Measurements from ENCODE around the gene ZSWIM1. TPM values are rescaled to one million over a fixed set of nuclear protein-coding genes. Genes with fewer than 3 reads are reported as not detected.

ZSWIM1 gene
- total RNA-seq, 1 donor from 2014 or later, result 12.0 TPM

GRCh38 chr20:45904583-45905504 lies 23.8 kb downstream of the ZSWIM1 start:
- Mint-ChIP-seq H3K4me1 (no peaks in the 10 kb centered on the region), H3K4me3 (no peak overlapping the region), H3K9me3 (no peaks in the 10 kb centered on the region), H3K27ac (no peak overlapping the region), H3K27me3 (ENCODE audit: low read depth) (no peaks in the 10 kb centered on the region), H3K36me3 (peaks cover 24% of the 10 kb centered on the region)
- no peak for TF ChIP-seq CTCF (IDR thresholded peaks at IDR 0.05; ENCODE audit: unreplicated experiment)
- no peak for DNase-seq (ENCODE audit: low spot score in 2 of 2, unreplicated experiment in 2 of 2)

GRCh38 chr20:45905505-45906079 lies 24.6 kb downstream of the ZSWIM1 start:
- peaks cover 1% of the 10 kb centered on the region for H3K4me1 Mint-ChIP-seq
- no peaks in the 10 kb centered on the region for H3K27me3 Mint-ChIP-seq (ENCODE audit: low read depth)
- DNase-seq (ENCODE audit: low spot score in 2 of 2, unreplicated experiment in 2 of 2), result no peak
- H3K36me3 Mint-ChIP-seq, result peaks cover 25% of the 10 kb centered on the region
- H3K9me3 Mint-ChIP-seq, result no peaks in the 10 kb centered on the region
- no peak overlapping the region for H3K4me3 Mint-ChIP-seq
- no peak for TF ChIP-seq CTCF (IDR thresholded peaks at IDR 0.05; ENCODE audit: unreplicated experiment)
- no peak overlapping the region for H3K27ac Mint-ChIP-seq

GRCh38 chr20:45907219-45907948 lies 26.4 kb downstream of the ZSWIM1 start:
- Mint-ChIP-seq H3K4me3 (no peak overlapping the region), H3K4me1 (peaks cover 7% of the 10 kb centered on the region), H3K27me3 (ENCODE audit: low read depth) (no peaks in the 10 kb centered on the region)

GRCh38 chr20:45908084-45908483 lies 27.1 kb downstream of the ZSWIM1 start:
- Mint-ChIP-seq H3K4me1 (peaks cover 8% of the 10 kb centered on the region), H3K4me3 (no peak overlapping the region)
- TF ChIP-seq CTCF (IDR thresholded peaks at IDR 0.05; ENCODE audit: unreplicated experiment), result no peak

More at GRCh38 chr20:45907219-45907948, 26.4 kb downstream of the ZSWIM1 start:
- TF ChIP-seq CTCF (IDR thresholded peaks at IDR 0.05; ENCODE audit: unreplicated experiment), result no peak
- DNase-seq (ENCODE audit: low spot score in 2 of 2, unreplicated experiment in 2 of 2), result no peak
- no peak overlapping the region for H3K27ac Mint-ChIP-seq
- peaks cover 27% of the 10 kb centered on the region for H3K36me3 Mint-ChIP-seq
- H3K9me3 Mint-ChIP-seq, result no peaks in the 10 kb centered on the region

GRCh38 chr20:45909336-45909808 lies 28.3 kb downstream of the ZSWIM1 start:
- Mint-ChIP-seq H3K36me3 (peaks cover 25% of the 10 kb centered on the region), H3K27me3 (ENCODE audit: low read depth) (no peaks in the 10 kb centered on the region), H3K27ac (no peak overlapping the region), H3K9me3 (no peaks in the 10 kb centered on the region), H3K4me3 (no peak overlapping the region), H3K4me1 (peaks cover 8% of the 10 kb centered on the region)
- no peak for TF ChIP-seq CTCF (IDR thresholded peaks at IDR 0.05; ENCODE audit: unreplicated experiment)
- no peak for DNase-seq (ENCODE audit: low spot score in 2 of 2, unreplicated experiment in 2 of 2)

More at GRCh38 chr20:45908084-45908483, 27.1 kb downstream of the ZSWIM1 start:
- DNase-seq (ENCODE audit: low spot score in 2 of 2, unreplicated experiment in 2 of 2), result no peak
- no peaks in the 10 kb centered on the region for H3K9me3 Mint-ChIP-seq
- peaks cover 27% of the 10 kb centered on the region for H3K36me3 Mint-ChIP-seq
- H3K27ac Mint-ChIP-seq, result no peak overlapping the region
- H3K27me3 Mint-ChIP-seq (ENCODE audit: low read depth), result no peaks in the 10 kb centered on the region

All from mesothelial cell of epicardium (in vitro differentiated cells).